HG02588 (cell line): ENCODE results near the gene LIPK.
A peak's percentile ranks its signal among the peaks of the same experiment; 100 is the strongest.
"Not testable (repeated sequence)": the region's sequence is repeated elsewhere in the genome, so short reads cannot be mapped to it uniquely, and the experiment has no call there.

ENCODE experiments used
- ATAC-seq: cut with Tn5 transposase; IDR thresholded peaks from one replicate; pipeline ENCODE4 v1.9.1; 2021; ENCODE audit warnings: mild to moderate bottlenecking, moderate library complexity; ENCODE audit not compliant: unreplicated experiment

The LIPK gene

GRCh38 chr10:88715517-88715916 is 9.5 kb downstream of the LIPK start:
- ATAC-seq = no peak

DNA sequence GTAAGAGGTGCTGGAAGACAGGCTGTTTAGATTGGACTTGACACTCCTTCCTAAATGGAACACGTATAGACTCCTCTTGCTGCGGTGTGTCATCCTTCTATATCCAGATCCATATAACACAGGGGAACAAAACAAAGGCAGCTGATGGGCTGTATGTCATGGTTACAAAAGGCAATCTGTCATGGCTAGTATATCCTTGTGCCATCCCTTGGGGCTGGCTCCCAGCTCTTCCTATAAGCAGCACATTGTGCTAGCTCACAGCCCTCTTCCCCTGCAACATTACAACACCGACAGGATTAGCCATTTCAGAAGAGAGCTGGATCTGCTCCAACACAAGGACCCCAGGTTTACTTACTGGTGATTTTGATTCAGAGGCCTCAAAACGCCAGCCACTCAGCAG is 15.3 kb downstream of the LIPK start:
- no peak for ATAC-seq

DNA sequence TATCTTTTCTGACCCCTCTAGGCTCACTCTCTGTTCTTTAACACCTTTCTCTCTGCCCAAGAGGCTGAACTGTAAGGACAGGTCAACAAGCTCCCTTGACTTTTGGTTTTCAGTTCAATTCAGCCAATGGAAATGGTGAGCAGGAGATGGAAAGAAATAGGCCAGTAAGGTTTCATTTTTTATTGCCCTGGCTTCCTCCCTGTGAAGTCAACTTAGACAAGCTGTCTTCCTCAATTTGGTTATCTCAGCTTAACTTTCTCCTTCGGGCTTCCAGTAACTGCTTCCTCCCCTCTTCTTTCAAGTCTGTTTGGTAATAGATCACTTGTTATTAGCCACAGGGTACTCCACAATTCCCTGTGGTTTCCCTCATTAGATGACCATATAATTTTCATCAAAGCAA is 19.7 kb downstream of the LIPK start:
- ATAC-seq = no peak

DNA sequence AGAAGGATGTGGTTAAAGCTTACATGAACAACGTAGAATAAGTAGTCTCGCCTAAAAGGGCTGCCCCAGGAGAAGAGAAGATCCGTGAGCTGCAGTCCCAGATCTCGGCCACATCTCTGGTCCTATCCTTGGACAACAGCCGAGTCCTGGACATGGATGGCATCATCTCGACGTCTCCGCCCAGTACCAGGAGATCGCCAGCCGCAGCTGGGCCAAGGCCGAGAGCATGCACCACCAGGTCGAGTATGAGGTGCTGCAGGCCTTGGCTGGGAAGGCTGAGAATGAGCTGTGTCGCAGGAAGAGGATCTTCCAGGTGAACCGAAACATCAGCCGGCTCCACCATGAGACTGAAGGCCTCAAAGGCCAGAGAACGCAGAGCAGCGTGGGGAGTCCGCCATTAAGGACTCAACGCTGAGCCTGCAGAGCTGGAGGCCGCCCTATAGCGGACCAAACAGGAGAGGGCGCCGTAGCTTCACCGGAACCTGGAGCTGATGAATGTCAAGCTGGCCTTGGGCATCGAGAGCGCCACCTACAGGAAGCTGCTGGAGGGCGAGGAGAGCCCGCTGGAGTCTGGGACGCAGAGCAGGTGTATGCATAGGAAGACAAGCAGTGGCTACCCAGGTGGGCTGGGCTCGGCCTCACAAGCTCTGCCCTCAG is 22.2 kb downstream of the LIPK start:
- ATAC-seq = no peak

DNA sequence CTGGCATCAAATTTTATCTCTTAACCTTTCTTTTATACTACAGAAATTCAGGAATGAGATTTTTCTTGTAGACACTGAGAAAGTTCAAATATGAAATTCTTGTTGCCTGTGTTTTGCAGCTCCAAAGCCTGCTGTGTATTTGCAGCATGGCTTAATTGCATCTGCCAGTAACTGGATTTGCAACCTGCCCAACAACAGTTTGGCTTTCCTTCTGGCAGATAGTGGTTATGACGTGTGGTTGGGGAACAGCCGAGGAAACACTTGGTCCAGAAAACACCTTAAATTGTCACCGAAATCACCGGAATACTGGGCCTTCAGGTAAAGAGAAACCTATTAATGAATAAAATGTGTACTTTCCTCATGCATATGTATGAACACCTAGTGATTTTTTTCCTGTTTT is 24.8 kb downstream of the LIPK start:
- no peak for ATAC-seq

GRCh38 chr10:88731296-88731695 is 25.2 kb downstream of the LIPK start:
- no peak for ATAC-seq

- ATAC-seq = no peak
These were observed 27.2 kb downstream of the LIPK start for GRCh38 chr10:88733215-88733614.

- no peak for ATAC-seq
These were observed 29.6 kb downstream of the LIPK start for GRCh38 chr10:88735661-88736060.

- not testable (repeated sequence) for ATAC-seq
These were observed 35.9 kb downstream of the LIPK start for GRCh38 chr10:88741921-88742320.

- no peak for ATAC-seq
These were observed 36.4 kb downstream of the LIPK start for GRCh38 chr10:88742448-88742847.

DNA sequence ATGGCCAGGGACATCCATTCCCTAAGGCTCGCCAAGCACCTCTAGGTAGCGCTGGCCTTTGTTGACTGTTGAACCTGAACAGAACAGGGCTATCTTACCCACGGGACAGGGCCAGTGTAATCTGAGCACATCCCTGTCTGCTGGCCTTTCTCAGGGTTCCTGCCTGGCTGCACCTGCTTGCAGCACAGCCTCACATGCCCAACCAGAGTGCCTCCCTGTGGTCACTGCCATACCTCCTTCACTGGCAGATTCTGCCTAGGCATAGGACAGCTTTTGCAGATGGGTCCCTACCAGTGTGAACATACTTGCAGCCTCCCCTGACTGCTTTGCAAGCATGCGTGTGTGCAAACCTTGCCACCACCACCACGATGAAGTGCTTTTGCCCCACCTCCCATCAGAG is 38.0 kb downstream of the LIPK start:
- ATAC-seq = no peak

GRCh38 chr10:88745633-88746032 is 39.6 kb downstream of the LIPK start:
- ATAC-seq = no peak

- ATAC-seq = no peak
These were observed 48.2 kb downstream of the LIPK start for GRCh38 chr10:88754287-88754686.

GRCh38 chr10:88755753-88756152 is 49.7 kb downstream of the LIPK start:
- peak; percentile 65 for ATAC-seq

- ATAC-seq = no peak
These were observed 50.6 kb downstream of the LIPK start for GRCh38 chr10:88756660-88757059.

- ATAC-seq = no peak
These were observed 53.5 kb downstream of the LIPK start, which contains the start of gene LIPN for GRCh38 chr10:88759366-88760101. TSS of gene LIPN (plus strand) at chr10:88760020. CDS start at chr10:88761406, 1,386 bp downstream.

GRCh38 chr10:88762906-88763305 is 56.9 kb downstream of the LIPK start:
- ATAC-seq = no peak

GRCh38 chr10:88763441-88763840 is 57.4 kb downstream of the LIPK start:
- no peak for ATAC-seq

- ATAC-seq = no peak
These were observed 58.1 kb downstream of the LIPK start for GRCh38 chr10:88764110-88764509.

DNA sequence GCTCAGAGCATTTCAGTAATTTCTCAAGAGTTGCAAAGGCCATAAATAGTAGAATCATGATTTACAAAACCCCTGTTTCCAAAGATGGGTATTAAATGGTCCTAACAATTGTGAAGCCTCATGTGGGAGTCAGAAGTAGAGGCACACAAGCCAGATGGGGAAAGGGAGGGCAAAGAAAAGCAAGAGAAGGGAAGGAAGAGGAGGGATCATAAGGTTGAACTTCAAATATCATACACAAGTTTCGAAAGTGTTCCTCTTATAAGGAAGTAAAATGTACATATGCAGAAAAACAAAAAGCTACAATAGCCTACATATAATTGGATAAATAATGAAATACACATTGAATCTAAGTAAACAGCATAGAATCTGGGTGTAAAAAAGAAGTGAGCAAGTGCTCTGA is 59.8 kb downstream of the LIPK start:
- ATAC-seq = no peak

DNA sequence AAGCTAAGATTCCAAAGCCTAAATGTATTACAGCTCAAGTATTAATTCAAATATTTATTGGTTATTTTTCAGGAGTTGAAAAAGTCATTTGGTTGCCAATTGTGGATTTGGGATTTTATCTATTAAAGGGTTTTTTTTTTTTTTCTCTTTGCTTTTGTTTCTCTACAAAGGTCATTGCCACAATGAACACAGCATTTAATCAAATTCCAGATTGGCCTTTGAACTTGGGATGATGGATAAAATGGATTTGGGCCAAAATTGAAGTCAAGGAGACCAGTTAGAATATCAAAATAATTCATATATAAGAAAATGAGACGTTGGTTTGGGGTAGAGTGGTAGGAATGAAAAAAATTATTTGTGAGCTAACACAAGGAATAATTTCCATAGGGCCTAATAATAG is 63.3 kb downstream of the LIPK start:
- no peak for ATAC-seq

GRCh38 chr10:88781206-88781605 is 75.2 kb downstream of the LIPK start:
- no peak for ATAC-seq

GRCh38 chr10:88782222-88782621 is 76.2 kb downstream of the LIPK start:
- no peak for ATAC-seq
